HepG2 (cell line): ENCODE measurements around the gene IL2RA.

Source experiments
- CEBPB ChIP-seq: IDR thresholded peaks from 2 replicates; pipeline ENCODE4 v1.6.1; 2011; ENCODE audit warnings: low read depth, low read length, improper control_type of control experiment, borderline replicate concordance
- EEA1 ChIP-seq: sonication (generic); formaldehyde crosslinking; IDR thresholded peaks from 2 replicates; pipeline ENCODE4 v1.5.1; 2020; ENCODE audit warnings: mild to moderate bottlenecking, missing genetic modification reagents, borderline replicate concordance
- HNF4G ChIP-seq, 2 experiments: sonication (generic) in 1 of 2; formaldehyde crosslinking in 1 of 2; IDR thresholded peaks; 2 replicates each; pipeline versions ENCODE4 v1.4.0 to v1.6.1; 2011 to 2020; ENCODE audit warnings: borderline replicate concordance in 2 of 2, low read depth in 2 of 2, mild to moderate bottlenecking in 2 of 2, low read length in 1 of 2, missing genetic modification reagents in 1 of 2, moderate library complexity in 1 of 2
- KLF12 ChIP-seq: sonication (generic); formaldehyde crosslinking; IDR thresholded peaks from 2 replicates; pipeline ENCODE4 v1.4.0; 2020; ENCODE audit warnings: missing genetic modification reagents, borderline replicate concordance
- PAX8 ChIP-seq: sonication (generic); formaldehyde crosslinking; IDR thresholded peaks from 2 replicates; pipeline ENCODE4 v1.8.0; 2022; ENCODE audit warnings: mild to moderate bottlenecking, missing genetic modification reagents, borderline replicate concordance
- PHF8 ChIP-seq: sonication (generic); formaldehyde crosslinking; IDR thresholded peaks from 2 replicates; pipeline ENCODE4 v1.5.0; 2020; ENCODE audit warnings: missing genetic modification reagents
- REST ChIP-seq, 2 experiments: IDR thresholded peaks; 2 replicates each; pipeline ENCODE4 v1.6.1; 2011 to 2012; ENCODE audit warnings: low read length in 2 of 2, borderline replicate concordance in 1 of 2, low read depth in 1 of 2, mild to moderate bottlenecking in 1 of 2, moderate library complexity in 1 of 2
- ZMYM3 ChIP-seq: sonication (generic); formaldehyde crosslinking; IDR thresholded peaks from 2 replicates; pipeline ENCODE4 v1.5.1; 2020; ENCODE audit warnings: mild to moderate bottlenecking, missing genetic modification reagents
- ZNF224 ChIP-seq: sonication (generic); formaldehyde crosslinking; IDR thresholded peaks from 2 replicates; pipeline ENCODE4 v1.5.0; 2020; ENCODE audit warnings: mild to moderate bottlenecking, missing genetic modification reagents
- ZNF263 ChIP-seq: sonication (generic); formaldehyde crosslinking; IDR thresholded peaks from 2 replicates; pipeline ENCODE4 v1.4.0; 2020; ENCODE audit warnings: missing genetic modification reagents
- ZNF501 ChIP-seq: sonication (generic); formaldehyde crosslinking; IDR thresholded peaks from 2 replicates; pipeline ENCODE4 v1.5.1; 2020; ENCODE audit warnings: mild to moderate bottlenecking, moderate library complexity, missing genetic modification reagents
- ZNF75D ChIP-seq: sonication (generic); formaldehyde crosslinking; IDR thresholded peaks from 2 replicates; pipeline ENCODE4 v1.8.1; 2023; ENCODE audit warnings: missing genetic modification reagents, mild to moderate bottlenecking, borderline replicate concordance
- TF ChIP-seq, protein P1 (sequence below): sonication (generic); formaldehyde crosslinking; IDR thresholded peaks from 2 replicates; pipeline ENCODE4 v1.5.0; 2020; ENCODE audit warnings: mild to moderate bottlenecking, missing genetic modification reagents, moderate library complexity

- TF ChIP-seq REST (IDR thresholded peaks at IDR 0.05; ENCODE audit: borderline replicate concordance in 1 of 2, low read depth in 1 of 2, low read length in 2 of 2) = no peak
- TF ChIP-seq KLF12 (CRISPR knock-in tag) = no peak
- no peak for TF ChIP-seq PHF8 (CRISPR knock-in tag)
- TF ChIP-seq ZNF75D (CRISPR knock-in tag) = no peak
- TF ChIP-seq ZNF263 = no peak
- TF ChIP-seq ZNF501 (CRISPR knock-in tag) = no peak
- no peak for TF ChIP-seq PAX8 (CRISPR knock-in tag)
- no peak for TF ChIP-seq ZNF224 (CRISPR knock-in tag)
- TF ChIP-seq, protein P1, sequence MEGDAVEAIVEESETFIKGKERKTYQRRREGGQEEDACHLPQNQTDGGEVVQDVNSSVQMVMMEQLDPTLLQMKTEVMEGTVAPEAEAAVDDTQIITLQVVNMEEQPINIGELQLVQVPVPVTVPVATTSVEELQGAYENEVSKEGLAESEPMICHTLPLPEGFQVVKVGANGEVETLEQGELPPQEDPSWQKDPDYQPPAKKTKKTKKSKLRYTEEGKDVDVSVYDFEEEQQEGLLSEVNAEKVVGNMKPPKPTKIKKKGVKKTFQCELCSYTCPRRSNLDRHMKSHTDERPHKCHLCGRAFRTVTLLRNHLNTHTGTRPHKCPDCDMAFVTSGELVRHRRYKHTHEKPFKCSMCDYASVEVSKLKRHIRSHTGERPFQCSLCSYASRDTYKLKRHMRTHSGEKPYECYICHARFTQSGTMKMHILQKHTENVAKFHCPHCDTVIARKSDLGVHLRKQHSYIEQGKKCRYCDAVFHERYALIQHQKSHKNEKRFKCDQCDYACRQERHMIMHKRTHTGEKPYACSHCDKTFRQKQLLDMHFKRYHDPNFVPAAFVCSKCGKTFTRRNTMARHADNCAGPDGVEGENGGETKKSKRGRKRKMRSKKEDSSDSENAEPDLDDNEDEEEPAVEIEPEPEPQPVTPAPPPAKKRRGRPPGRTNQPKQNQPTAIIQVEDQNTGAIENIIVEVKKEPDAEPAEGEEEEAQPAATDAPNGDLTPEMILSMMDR (CRISPR knock-in tag) = no peak
- no peak for TF ChIP-seq HNF4G (IDR thresholded peaks at IDR 0.05; ENCODE audit: borderline replicate concordance, low read depth, low read length)
- TF ChIP-seq HNF4G (CRISPR knock-in tag; IDR thresholded peaks at IDR 0.05; ENCODE audit: borderline replicate concordance, low read depth) = no peak
- TF ChIP-seq CEBPB = no peak
- TF ChIP-seq EEA1 (CRISPR knock-in tag) = no peak
- no peak for TF ChIP-seq ZMYM3 (CRISPR knock-in tag)
These were observed 77.1 kb downstream of the IL2RA start for GRCh38 chr10:5985029-5985428.
